ENCODE data around the gene ST8SIA3.

DNA sequence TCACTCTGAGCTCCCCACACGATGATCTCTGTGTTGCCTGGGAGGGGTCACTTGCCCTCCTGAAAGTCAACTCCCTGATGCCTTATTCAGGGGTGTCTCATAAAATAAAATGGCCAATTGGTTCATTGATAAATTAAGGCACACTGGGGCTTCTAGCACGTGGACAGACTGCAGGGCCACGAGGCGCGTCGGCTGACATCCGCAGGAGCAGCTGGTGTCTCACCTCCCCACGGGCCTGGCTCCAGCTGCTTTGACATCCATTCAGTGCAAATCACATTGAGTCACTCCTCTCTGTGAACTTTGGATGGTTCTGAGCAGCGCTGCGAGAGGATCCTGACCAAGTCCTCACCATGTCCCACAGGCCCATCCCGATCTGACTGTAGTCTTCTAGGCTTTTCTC, 4.6 kb upstream of the ST8SIA3 start:
- no peak for TF ChIP-seq POLR2A (IDR thresholded peaks at IDR 0.05)
- TF ChIP-seq EP300 (IDR thresholded peaks at IDR 0.05): no peak
- TF ChIP-seq, protein P1, sequence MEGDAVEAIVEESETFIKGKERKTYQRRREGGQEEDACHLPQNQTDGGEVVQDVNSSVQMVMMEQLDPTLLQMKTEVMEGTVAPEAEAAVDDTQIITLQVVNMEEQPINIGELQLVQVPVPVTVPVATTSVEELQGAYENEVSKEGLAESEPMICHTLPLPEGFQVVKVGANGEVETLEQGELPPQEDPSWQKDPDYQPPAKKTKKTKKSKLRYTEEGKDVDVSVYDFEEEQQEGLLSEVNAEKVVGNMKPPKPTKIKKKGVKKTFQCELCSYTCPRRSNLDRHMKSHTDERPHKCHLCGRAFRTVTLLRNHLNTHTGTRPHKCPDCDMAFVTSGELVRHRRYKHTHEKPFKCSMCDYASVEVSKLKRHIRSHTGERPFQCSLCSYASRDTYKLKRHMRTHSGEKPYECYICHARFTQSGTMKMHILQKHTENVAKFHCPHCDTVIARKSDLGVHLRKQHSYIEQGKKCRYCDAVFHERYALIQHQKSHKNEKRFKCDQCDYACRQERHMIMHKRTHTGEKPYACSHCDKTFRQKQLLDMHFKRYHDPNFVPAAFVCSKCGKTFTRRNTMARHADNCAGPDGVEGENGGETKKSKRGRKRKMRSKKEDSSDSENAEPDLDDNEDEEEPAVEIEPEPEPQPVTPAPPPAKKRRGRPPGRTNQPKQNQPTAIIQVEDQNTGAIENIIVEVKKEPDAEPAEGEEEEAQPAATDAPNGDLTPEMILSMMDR (IDR thresholded peaks at IDR 0.05): no peak
